Natural killer cell (primary cell): Measurements from ENCODE around the gene SDCBP2. TPM values are rescaled to one million over a fixed set of nuclear protein-coding genes. Genes with fewer than 3 reads are reported as not detected.

Experiments
- ATAC-seq, 3 donors: fragments of 150-1000 bp in 2 of 3; fragments of 200-7000 bp in 1 of 3; cut with Tn5 transposase; 1 replicate in 1 of 3; 2 replicates in 2 of 3; pipeline ENCODE4 v1.10.0; 2021; ENCODE audit warnings: mild to moderate bottlenecking in 2 of 3, moderate library complexity in 2 of 3
- DNase-seq, 2 donors: peaks; one replicate each; pipeline versions ENCODE4 v3.0.0 to v3.0.0-alpha.2; 2013 to 2021; ENCODE audit warnings: mixed read lengths in 1 of 2
- H3K27ac ChIP-seq: one replicate; pipeline ENCODE4 v1.5.1; 2013; ENCODE audit warnings: mild to moderate bottlenecking, low read length
- H3K27me3 ChIP-seq: one replicate; pipeline ENCODE4 v1.6.1; 2013; ENCODE audit warnings: low read length; ENCODE audit not compliant: control insufficient read depth, insufficient read depth
- H3K36me3 ChIP-seq: one replicate; pipeline ENCODE4 v1.6.1; 2013; ENCODE audit warnings: low read length; ENCODE audit not compliant: control insufficient read depth, insufficient read depth
- H3K4me1 ChIP-seq: one replicate; pipeline ENCODE4 v1.6.1; 2013; ENCODE audit warnings: low read length; ENCODE audit not compliant: control insufficient read depth, insufficient read depth
- H3K4me3 ChIP-seq: one replicate; pipeline ENCODE4 v1.5.1; 2013; ENCODE audit warnings: low read length
- H3K9me3 ChIP-seq: one replicate; pipeline ENCODE4 v1.6.1; 2013; ENCODE audit warnings: low read length; ENCODE audit not compliant: control insufficient read depth, insufficient read depth
- H3K27ac Mint-ChIP-seq, 2 donors: one replicate each; pipeline ENCODE4 v1.8.0; 2022; ENCODE audit warnings: mild to moderate bottlenecking in 2 of 2, mixed read lengths in 2 of 2, moderate library complexity in 1 of 2
- H3K27me3 Mint-ChIP-seq, 2 donors: one replicate each; pipeline ENCODE4 v1.8.0; 2022; ENCODE audit warnings: low read depth in 2 of 2, mixed read lengths in 2 of 2
- H3K36me3 Mint-ChIP-seq: one replicate; pipeline ENCODE4 v1.8.0; 2022; ENCODE audit warnings: mixed read lengths
- H3K4me1 Mint-ChIP-seq, 2 donors: one replicate each; pipeline ENCODE4 v1.8.0; 2022; ENCODE audit warnings: mixed read lengths in 2 of 2
- H3K4me3 Mint-ChIP-seq: one replicate; pipeline ENCODE4 v1.8.0; 2022; ENCODE audit warnings: mild to moderate bottlenecking, moderate library complexity, mixed read lengths
- H3K9me3 Mint-ChIP-seq, 2 donors: one replicate each; pipeline ENCODE4 v1.8.0; 2022; ENCODE audit warnings: mixed read lengths in 2 of 2
- WGBS: methylation state at CpG from one replicate; pipeline ENCODE4 v1.1.7; 2013; ENCODE audit warnings: missing lambda C conversion rate; ENCODE audit not compliant: insufficient coverage; 5-methylcytosine and 5-hydroxymethylcytosine counted together
- intact Hi-C: fragments of 100-400 bp; cut with micrococcal nuclease; formaldehyde crosslinking; loops from one replicate; pipeline ENCODE4 v1.14.2; 2022
- total RNA-seq, 4 donors: library from RNA; stranded (reverse); fragments of 120-200 nt in 1 of 4; gene quantifications; one replicate each; pipeline versions ENCODE4 v1.2.3 to v1.2.4, GENCODE V29; 2013 to 2022
- TF ChIP-seq, protein P1 (sequence below): fragments of 200-600 bp; IDR thresholded peaks from one replicate; pipeline ENCODE4 v1.8.0; 2022; ENCODE audit warnings: antibody characterized with exemption

SDCBP2 gene
- total RNA-seq, 3 donors from 2014 or later (not counting 1 experiment from before 2014, with no cell fraction given), result 2.0 to 2.7 (median 2.6) TPM

DNA sequence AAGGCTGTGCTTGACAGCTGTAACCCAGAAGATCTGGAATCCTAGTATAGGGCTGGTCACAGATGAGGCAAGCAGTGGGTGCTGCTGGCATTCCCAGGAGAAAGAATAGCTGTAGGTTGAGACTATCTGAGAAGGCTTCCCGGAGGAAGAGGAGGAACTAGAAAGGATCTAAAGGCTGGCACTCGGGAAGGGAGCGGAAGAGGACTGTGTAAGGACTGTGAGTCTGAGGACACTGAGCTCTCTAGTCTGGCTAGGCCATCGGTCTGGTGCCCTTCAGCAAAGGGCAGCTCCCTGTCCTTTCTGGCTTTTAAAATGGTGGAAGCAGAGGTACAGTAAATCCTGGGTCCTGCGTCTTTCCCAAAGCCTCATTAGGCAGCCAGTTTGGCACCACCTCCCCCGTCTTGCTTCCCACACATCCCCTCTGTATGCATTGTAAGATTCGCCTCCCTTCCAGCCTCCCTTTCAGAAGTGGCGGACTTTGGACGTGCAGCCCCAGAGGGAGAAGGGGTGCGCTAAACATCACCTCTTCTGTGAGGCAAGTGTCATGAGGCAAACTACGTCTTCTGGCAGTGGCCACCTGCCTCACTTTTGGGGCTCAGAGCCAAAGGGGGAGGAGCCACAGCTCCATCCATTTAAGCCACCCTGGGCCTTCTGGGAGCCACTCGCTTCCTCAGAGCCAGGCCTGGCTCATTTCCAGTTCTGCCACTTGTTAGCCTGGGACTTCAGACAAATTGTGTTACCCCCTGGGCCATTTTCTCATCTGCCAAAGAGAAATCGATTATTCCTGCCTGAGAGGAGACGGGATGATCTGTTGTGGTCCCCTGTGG, 54.2 kb downstream of the SDCBP2 start:
- Histone ChIP-seq H3K4me1 (no peaks in the 10 kb centered on the region), H3K4me3 (no peak overlapping the region), H3K27ac (no peak overlapping the region), H3K27me3 (no peaks in the 10 kb centered on the region), H3K9me3 (no peaks in the 10 kb centered on the region), H3K36me3 (no peaks in the 10 kb centered on the region)
- no peaks in the 10 kb centered on the region for H3K27me3 Mint-ChIP-seq
- ATAC-seq, result no peak
- H3K27ac Mint-ChIP-seq, result no peak overlapping the region
- no peak overlapping the region for H3K4me3 Mint-ChIP-seq
- no peaks in the 10 kb centered on the region for H3K9me3 Mint-ChIP-seq
- DNase-seq, result no peak
- 91% methylated on average over 14 of the region's 14 CpGs for WGBS
- H3K4me1 Mint-ChIP-seq, result no peaks in the 10 kb centered on the region
- TF ChIP-seq, protein P1, sequence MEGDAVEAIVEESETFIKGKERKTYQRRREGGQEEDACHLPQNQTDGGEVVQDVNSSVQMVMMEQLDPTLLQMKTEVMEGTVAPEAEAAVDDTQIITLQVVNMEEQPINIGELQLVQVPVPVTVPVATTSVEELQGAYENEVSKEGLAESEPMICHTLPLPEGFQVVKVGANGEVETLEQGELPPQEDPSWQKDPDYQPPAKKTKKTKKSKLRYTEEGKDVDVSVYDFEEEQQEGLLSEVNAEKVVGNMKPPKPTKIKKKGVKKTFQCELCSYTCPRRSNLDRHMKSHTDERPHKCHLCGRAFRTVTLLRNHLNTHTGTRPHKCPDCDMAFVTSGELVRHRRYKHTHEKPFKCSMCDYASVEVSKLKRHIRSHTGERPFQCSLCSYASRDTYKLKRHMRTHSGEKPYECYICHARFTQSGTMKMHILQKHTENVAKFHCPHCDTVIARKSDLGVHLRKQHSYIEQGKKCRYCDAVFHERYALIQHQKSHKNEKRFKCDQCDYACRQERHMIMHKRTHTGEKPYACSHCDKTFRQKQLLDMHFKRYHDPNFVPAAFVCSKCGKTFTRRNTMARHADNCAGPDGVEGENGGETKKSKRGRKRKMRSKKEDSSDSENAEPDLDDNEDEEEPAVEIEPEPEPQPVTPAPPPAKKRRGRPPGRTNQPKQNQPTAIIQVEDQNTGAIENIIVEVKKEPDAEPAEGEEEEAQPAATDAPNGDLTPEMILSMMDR, result no peak
- H3K36me3 Mint-ChIP-seq, result no peaks in the 10 kb centered on the region
- intact Hi-C loops, result no loop called here

DNA sequence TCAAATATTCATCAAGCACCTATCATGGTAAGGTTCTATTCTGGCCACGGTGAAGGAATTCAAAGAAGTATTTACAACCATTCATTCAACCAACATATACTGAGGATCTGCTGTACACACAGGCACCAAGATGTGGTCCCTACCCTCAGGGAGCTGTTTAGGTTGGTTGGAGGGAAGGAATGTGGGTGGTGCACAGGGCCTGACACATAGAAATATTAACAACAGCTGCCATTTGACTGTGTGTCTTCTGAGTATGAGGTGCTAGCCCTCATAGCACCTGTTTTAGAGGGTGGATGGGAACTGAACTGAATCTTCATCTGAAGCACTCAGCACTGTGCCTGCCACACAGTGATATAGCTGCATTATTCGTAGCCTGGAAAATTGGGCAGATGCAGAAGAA, 55.6 kb downstream of the SDCBP2 start:
- Mint-ChIP-seq H3K27ac (no peak overlapping the region), H3K9me3 (no peaks in the 10 kb centered on the region), H3K36me3 (no peaks in the 10 kb centered on the region), H3K4me1 (peaks cover 4 to 6% of the 10 kb centered on the region in 2 donors), H3K4me3 (no peak overlapping the region), H3K27me3 (no peaks in the 10 kb centered on the region)
- DNase-seq, result no peak
- TF ChIP-seq, protein P1, result no peak
- intact Hi-C loops, result no loop called here
- H3K4me1 ChIP-seq, result no peaks in the 10 kb centered on the region
- no peaks in the 10 kb centered on the region for H3K36me3 ChIP-seq
- H3K4me3 ChIP-seq, result no peak overlapping the region
- 88% methylated on average over 2 of the region's 2 CpGs for WGBS
- no peak for ATAC-seq
- no peaks in the 10 kb centered on the region for H3K9me3 ChIP-seq
- no peak overlapping the region for H3K27ac ChIP-seq
- no peaks in the 10 kb centered on the region for H3K27me3 ChIP-seq

DNA sequence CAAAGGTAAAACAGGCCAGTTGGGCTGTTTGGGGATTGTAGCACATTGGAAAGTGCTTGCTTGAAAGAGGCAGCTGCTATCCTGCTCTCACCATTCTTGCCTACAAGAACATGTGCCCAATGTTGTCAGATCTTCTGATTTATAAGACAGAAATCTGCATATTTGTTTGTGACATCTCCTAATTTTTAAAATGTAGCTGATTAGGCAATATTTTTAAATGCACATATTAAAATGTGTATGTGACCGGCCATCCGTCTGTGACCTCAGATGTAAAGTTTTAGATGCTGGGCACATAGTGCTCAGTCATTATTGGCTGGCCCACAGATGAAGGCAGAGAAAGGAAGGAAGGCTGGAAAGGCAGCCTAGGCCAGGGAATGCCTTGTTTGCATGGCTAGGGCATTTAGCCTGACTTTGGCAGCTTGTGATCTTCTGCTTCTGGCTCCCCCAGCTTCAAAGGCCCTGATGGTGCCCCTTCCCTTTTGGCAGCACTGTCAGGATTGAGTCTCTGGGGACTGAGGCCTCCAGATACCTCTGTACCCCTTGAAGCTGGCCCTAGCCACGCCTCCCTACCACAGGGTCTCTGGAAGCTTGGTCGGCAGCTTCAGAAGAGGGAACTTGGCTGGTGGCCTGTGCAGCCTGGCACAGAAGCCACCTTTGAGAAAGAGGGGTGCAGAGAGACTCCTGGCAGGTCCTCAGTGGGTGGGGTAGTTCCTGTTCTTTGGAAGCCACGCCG, 56.4 kb downstream of the SDCBP2 start:
- 46% methylated on average over 6 of the region's 6 CpGs for WGBS
- no peak for ATAC-seq
- no peaks in the 10 kb centered on the region for H3K36me3 Mint-ChIP-seq
- no peak for DNase-seq
- intact Hi-C loops, result no loop called here
- TF ChIP-seq, protein P1, result no peak
- no peaks in the 10 kb centered on the region for H3K4me1 ChIP-seq
- no peak overlapping the region for H3K27ac Mint-ChIP-seq
- no peak overlapping the region for H3K27ac ChIP-seq
- H3K9me3 Mint-ChIP-seq, result no peaks in the 10 kb centered on the region
- no peaks in the 10 kb centered on the region for H3K27me3 Mint-ChIP-seq
- H3K4me1 Mint-ChIP-seq, result peaks cover 7 to 9% of the 10 kb centered on the region in 2 donors
- H3K4me3 Mint-ChIP-seq, result no peak overlapping the region
- H3K9me3 ChIP-seq, result no peaks in the 10 kb centered on the region
- H3K27me3 ChIP-seq, result no peaks in the 10 kb centered on the region
- H3K4me3 ChIP-seq, result no peak overlapping the region
- no peaks in the 10 kb centered on the region for H3K36me3 ChIP-seq
